ENCODE data around the gene CADM1. TPM values are rescaled to one million over a fixed set of nuclear protein-coding genes. Genes with fewer than 3 reads are reported as not detected.

CADM1 gene
- total RNA-seq, 4 donors from 2014 or later, result 7.4 to 61.5 (median 28.5) TPM

- TF ChIP-seq CTCF (IDR thresholded peaks at IDR 0.05) (no peak), POLR2A (IDR thresholded peaks at IDR 0.05) (no peak)
- H3K27me3 ChIP-seq, result no peaks in the 10 kb centered on the region
- H3K36me3 ChIP-seq, result no peaks in the 10 kb centered on the region
- no peaks in the 10 kb centered on the region for H3K9me3 ChIP-seq
- H3K4me1 ChIP-seq, result no peaks in the 10 kb centered on the region
- H3K27ac ChIP-seq, result no peak overlapping the region
- intact Hi-C loops (cut with DNase I; ENCODE audit: low total_unique reads), result no loop called here
- H3K4me3 ChIP-seq, result no peak overlapping the region
- DNase-seq, result no peak
Observed at GRCh38 chr11:115383431-115383830, 120.8 kb downstream of the CADM1 start.

- intact Hi-C loops (cut with DNase I; ENCODE audit: low total_unique reads), result no loop called here
- H3K9me3 ChIP-seq, result no peaks in the 10 kb centered on the region
- TF ChIP-seq CTCF (IDR thresholded peaks at IDR 0.05), result no peak
- no peak overlapping the region for H3K27ac ChIP-seq
- H3K4me3 ChIP-seq, result no peak overlapping the region
- H3K27me3 ChIP-seq, result no peaks in the 10 kb centered on the region
- DNase-seq, result no peak
- H3K36me3 ChIP-seq, result no peaks in the 10 kb centered on the region
- H3K4me1 ChIP-seq, result no peaks in the 10 kb centered on the region
Observed at GRCh38 chr11:115379528-115379927, 124.7 kb downstream of the CADM1 start.

- TF ChIP-seq CTCF (IDR thresholded peaks at IDR 0.05) (no peak), POLR2A (IDR thresholded peaks at IDR 0.05) (no peak)
- Histone ChIP-seq H3K4me3 (no peak overlapping the region), H3K27ac (no peak overlapping the region), H3K9me3 (no peaks in the 10 kb centered on the region), H3K27me3 (no peaks in the 10 kb centered on the region), H3K36me3 (no peaks in the 10 kb centered on the region), H3K4me1 (no peaks in the 10 kb centered on the region)
- intact Hi-C loops (cut with DNase I; ENCODE audit: low total_unique reads), result no loop called here
- DNase-seq, result no peak
Observed at GRCh38 chr11:115378557-115378956, 125.7 kb downstream of the CADM1 start.

GRCh38 chr11:115377882-115378296 is 126.3 kb downstream of the CADM1 start:
- H3K27me3 ChIP-seq, result no peaks in the 10 kb centered on the region
- intact Hi-C loops (cut with DNase I; ENCODE audit: low total_unique reads), result no loop called here
- no peaks in the 10 kb centered on the region for H3K36me3 ChIP-seq
- H3K27ac ChIP-seq, result no peak overlapping the region
- no peak for DNase-seq
- H3K9me3 ChIP-seq, result no peaks in the 10 kb centered on the region
- TF ChIP-seq POLR2A (IDR thresholded peaks at IDR 0.05), result no peak
- TF ChIP-seq CTCF (IDR thresholded peaks at IDR 0.05), result no peak
- no peak overlapping the region for H3K4me3 ChIP-seq
- no peaks in the 10 kb centered on the region for H3K4me1 ChIP-seq

GRCh38 chr11:115368616-115369015 is 135.6 kb downstream of the CADM1 start:
- H3K36me3 ChIP-seq, result no peaks in the 10 kb centered on the region
- no peaks in the 10 kb centered on the region for H3K9me3 ChIP-seq
- intact Hi-C loops (cut with DNase I; ENCODE audit: low total_unique reads), result no loop called here
- no peak overlapping the region for H3K27ac ChIP-seq
- no peak for TF ChIP-seq POLR2A (IDR thresholded peaks at IDR 0.05)
- TF ChIP-seq CTCF (IDR thresholded peaks at IDR 0.05), result no peak
- H3K4me3 ChIP-seq, result no peak overlapping the region
- no peak for DNase-seq
- H3K27me3 ChIP-seq, result no peaks in the 10 kb centered on the region
- H3K4me1 ChIP-seq, result no peaks in the 10 kb centered on the region
